WTC11 (cell line): ENCODE measurements around the gene NEIL3.

ENCODE experiments used
- SMAD3 ChIP-seq: sonication (generic); formaldehyde crosslinking; IDR thresholded peaks from 2 replicates; pipeline ENCODE4 v1.8.0; 2022; ENCODE audit warnings: missing genetic modification reagents, mild to moderate bottlenecking, borderline replicate concordance
- SP1 ChIP-seq: sonication (generic); formaldehyde crosslinking; conservative IDR thresholded peaks from 2 replicates; pipeline ENCODE4 v1.8.1; 2022; ENCODE audit warnings: missing genetic modification reagents
- TF ChIP-seq, protein P1 (sequence below): sonication (generic); formaldehyde crosslinking; IDR thresholded peaks from 2 replicates; pipeline ENCODE4 v1.8.1; 2023; ENCODE audit warnings: mild to moderate bottlenecking, missing genetic modification reagents, moderate library complexity
- TF ChIP-seq, protein P2 (sequence below): fragments of 200-600 bp; IDR thresholded peaks from 2 replicates; pipeline ENCODE4 v1.8.0; 2022; ENCODE audit warnings: antibody characterized with exemption
- TF ChIP-seq, protein P3 (sequence below): sonication (generic); formaldehyde crosslinking; IDR thresholded peaks from 2 replicates; pipeline ENCODE4 v1.8.0; 2022; ENCODE audit warnings: mild to moderate bottlenecking, missing genetic modification reagents
- TF ChIP-seq, protein P4 (sequence below): sonication (generic); formaldehyde crosslinking; IDR thresholded peaks from 2 replicates; pipeline ENCODE4 v1.8.1; 2022; ENCODE audit warnings: low read depth, missing genetic modification reagents, borderline replicate concordance

DNA sequence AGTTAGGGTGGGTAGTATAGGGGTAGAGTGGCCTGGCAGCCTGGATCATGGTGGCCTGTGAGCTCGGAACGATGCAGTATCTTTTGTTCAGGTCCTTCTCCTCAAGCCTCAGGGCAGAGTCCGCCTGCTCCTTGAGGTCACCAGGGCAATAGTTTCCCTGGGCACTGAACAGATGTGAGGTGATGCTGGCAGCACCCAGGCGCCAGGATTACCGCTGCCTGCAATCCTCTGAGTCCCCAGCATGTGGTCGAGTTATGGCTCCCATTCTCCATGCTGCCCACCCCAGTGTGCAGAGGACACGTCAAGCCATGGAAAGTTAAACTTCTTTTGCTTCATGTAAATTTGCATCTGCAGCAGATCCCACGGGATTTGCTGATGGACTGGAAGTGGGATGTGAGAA, 38.7 kb downstream of the NEIL3 start:
- TF ChIP-seq, protein P1, sequence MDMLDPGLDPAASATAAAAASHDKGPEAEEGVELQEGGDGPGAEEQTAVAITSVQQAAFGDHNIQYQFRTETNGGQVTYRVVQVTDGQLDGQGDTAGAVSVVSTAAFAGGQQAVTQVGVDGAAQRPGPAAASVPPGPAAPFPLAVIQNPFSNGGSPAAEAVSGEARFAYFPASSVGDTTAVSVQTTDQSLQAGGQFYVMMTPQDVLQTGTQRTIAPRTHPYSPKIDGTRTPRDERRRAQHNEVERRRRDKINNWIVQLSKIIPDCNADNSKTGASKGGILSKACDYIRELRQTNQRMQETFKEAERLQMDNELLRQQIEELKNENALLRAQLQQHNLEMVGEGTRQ (CRISPR knock-in tag) = no peak
- TF ChIP-seq, protein P2, sequence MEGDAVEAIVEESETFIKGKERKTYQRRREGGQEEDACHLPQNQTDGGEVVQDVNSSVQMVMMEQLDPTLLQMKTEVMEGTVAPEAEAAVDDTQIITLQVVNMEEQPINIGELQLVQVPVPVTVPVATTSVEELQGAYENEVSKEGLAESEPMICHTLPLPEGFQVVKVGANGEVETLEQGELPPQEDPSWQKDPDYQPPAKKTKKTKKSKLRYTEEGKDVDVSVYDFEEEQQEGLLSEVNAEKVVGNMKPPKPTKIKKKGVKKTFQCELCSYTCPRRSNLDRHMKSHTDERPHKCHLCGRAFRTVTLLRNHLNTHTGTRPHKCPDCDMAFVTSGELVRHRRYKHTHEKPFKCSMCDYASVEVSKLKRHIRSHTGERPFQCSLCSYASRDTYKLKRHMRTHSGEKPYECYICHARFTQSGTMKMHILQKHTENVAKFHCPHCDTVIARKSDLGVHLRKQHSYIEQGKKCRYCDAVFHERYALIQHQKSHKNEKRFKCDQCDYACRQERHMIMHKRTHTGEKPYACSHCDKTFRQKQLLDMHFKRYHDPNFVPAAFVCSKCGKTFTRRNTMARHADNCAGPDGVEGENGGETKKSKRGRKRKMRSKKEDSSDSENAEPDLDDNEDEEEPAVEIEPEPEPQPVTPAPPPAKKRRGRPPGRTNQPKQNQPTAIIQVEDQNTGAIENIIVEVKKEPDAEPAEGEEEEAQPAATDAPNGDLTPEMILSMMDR = no peak
- TF ChIP-seq, protein P3, sequence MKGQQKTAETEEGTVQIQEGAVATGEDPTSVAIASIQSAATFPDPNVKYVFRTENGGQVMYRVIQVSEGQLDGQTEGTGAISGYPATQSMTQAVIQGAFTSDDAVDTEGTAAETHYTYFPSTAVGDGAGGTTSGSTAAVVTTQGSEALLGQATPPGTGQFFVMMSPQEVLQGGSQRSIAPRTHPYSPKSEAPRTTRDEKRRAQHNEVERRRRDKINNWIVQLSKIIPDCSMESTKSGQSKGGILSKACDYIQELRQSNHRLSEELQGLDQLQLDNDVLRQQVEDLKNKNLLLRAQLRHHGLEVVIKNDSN (CRISPR knock-in tag) = no peak
- TF ChIP-seq SP1 (no peak), SMAD3 (CRISPR knock-in tag) (no peak)
- TF ChIP-seq, protein P4, sequence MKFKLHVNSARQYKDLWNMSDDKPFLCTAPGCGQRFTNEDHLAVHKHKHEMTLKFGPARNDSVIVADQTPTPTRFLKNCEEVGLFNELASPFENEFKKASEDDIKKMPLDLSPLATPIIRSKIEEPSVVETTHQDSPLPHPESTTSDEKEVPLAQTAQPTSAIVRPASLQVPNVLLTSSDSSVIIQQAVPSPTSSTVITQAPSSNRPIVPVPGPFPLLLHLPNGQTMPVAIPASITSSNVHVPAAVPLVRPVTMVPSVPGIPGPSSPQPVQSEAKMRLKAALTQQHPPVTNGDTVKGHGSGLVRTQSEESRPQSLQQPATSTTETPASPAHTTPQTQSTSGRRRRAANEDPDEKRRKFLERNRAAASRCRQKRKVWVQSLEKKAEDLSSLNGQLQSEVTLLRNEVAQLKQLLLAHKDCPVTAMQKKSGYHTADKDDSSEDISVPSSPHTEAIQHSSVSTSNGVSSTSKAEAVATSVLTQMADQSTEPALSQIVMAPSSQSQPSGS (CRISPR knock-in tag) = no peak
